ENCODE results near the gene CFAP157.

The CFAP157 gene

DNA sequence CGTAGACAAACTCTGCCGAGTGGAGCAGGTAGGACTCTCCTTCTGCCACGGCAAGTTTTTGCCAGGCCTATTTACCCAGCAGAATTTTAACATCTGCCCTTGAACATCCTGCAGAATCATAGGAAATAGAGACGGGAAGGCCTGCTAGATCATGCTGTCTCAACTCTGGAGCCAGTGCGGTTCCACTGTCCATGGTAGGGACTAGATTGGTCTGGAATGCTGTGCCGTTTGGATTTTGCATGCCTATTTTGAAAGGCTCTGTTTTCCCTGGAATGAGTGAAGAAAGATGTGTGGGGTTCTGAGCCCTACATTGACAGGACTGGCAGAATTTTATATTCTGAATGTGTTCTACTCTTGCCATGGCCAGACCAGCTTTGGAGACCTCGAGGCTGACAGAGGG is 33.6 kb upstream of the CFAP157 start:
- Histone ChIP-seq H3K9ac (no peak overlapping the region), H3K27me3 (ENCODE audit: insufficient read depth, low read depth) (no peaks in the 10 kb centered on the region), H3K79me2 (ENCODE audit: insufficient read depth, low read depth) (no peaks in the 10 kb centered on the region), H4K20me1 (ENCODE audit: insufficient read depth) (no peaks in the 10 kb centered on the region), H3K4me2 (no peak overlapping the region), H3K36me3 (ENCODE audit: insufficient read depth) (no peaks in the 10 kb centered on the region), H3K4me3 (IDR thresholded peaks at IDR 0.05; ENCODE audit: insufficient read depth, low read depth, low read length) (no peak overlapping the region), H3K4me1 (ENCODE audit: low read depth, poor library complexity, severe bottlenecking) (no peaks in the 10 kb centered on the region), H3K27ac (no peak overlapping the region), H2AFZ (ENCODE audit: low read depth) (no peak overlapping the region)
- TF ChIP-seq, protein P1, sequence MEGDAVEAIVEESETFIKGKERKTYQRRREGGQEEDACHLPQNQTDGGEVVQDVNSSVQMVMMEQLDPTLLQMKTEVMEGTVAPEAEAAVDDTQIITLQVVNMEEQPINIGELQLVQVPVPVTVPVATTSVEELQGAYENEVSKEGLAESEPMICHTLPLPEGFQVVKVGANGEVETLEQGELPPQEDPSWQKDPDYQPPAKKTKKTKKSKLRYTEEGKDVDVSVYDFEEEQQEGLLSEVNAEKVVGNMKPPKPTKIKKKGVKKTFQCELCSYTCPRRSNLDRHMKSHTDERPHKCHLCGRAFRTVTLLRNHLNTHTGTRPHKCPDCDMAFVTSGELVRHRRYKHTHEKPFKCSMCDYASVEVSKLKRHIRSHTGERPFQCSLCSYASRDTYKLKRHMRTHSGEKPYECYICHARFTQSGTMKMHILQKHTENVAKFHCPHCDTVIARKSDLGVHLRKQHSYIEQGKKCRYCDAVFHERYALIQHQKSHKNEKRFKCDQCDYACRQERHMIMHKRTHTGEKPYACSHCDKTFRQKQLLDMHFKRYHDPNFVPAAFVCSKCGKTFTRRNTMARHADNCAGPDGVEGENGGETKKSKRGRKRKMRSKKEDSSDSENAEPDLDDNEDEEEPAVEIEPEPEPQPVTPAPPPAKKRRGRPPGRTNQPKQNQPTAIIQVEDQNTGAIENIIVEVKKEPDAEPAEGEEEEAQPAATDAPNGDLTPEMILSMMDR (conservative IDR thresholded peaks at IDR 0.05; ENCODE audit: low read depth, low read length) = no peak

- H3K27me3 ChIP-seq (ENCODE audit: insufficient read depth, low read depth) = no peaks in the 10 kb centered on the region
- H2AFZ ChIP-seq (ENCODE audit: low read depth) = no peak overlapping the region
- H3K4me3 ChIP-seq (IDR thresholded peaks at IDR 0.05; ENCODE audit: insufficient read depth, low read depth, low read length) = no peak overlapping the region
- TF ChIP-seq, protein P1 (conservative IDR thresholded peaks at IDR 0.05; ENCODE audit: low read depth, low read length) = no peak
- no peaks in the 10 kb centered on the region for H3K36me3 ChIP-seq (ENCODE audit: insufficient read depth)
- H3K9ac ChIP-seq = no peak overlapping the region
- no peaks in the 10 kb centered on the region for H3K79me2 ChIP-seq (ENCODE audit: insufficient read depth, low read depth)
- H3K27ac ChIP-seq = no peak overlapping the region
- no peaks in the 10 kb centered on the region for H4K20me1 ChIP-seq (ENCODE audit: insufficient read depth)
- H3K4me1 ChIP-seq (ENCODE audit: low read depth, poor library complexity, severe bottlenecking) = no peaks in the 10 kb centered on the region
- no peak overlapping the region for H3K4me2 ChIP-seq
Observed at GRCh38 chr9:127676638-127677037, 30.1 kb upstream of the CFAP157 start.

DNA sequence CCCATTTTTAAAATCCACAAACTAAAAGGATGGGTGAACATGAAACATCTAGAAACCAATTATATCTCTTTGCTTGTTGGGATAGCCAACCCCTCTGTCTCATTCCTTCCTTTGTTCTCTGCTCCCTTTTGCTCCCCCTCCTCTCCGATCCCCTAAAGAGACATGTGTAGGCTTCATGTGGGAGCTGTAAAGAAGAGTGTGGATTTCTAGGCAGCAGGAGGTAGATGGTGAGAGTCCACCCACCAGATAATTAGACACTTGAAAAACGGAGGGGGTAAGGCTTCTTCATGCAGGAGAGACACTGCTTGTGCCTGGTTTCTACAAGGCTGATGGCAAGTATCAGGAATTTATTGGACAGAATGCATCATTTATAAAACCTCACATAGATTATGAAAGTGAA is 27.3 kb upstream of the CFAP157 start:
- H3K79me2 ChIP-seq (ENCODE audit: insufficient read depth, low read depth) = no peaks in the 10 kb centered on the region
- H2AFZ ChIP-seq (ENCODE audit: low read depth) = no peak overlapping the region
- H3K36me3 ChIP-seq (ENCODE audit: insufficient read depth) = no peaks in the 10 kb centered on the region
- H3K4me1 ChIP-seq (ENCODE audit: low read depth, poor library complexity, severe bottlenecking) = no peaks in the 10 kb centered on the region
- H4K20me1 ChIP-seq (ENCODE audit: insufficient read depth) = no peaks in the 10 kb centered on the region
- no peaks in the 10 kb centered on the region for H3K27me3 ChIP-seq (ENCODE audit: insufficient read depth, low read depth)
- H3K4me3 ChIP-seq (IDR thresholded peaks at IDR 0.05; ENCODE audit: insufficient read depth, low read depth, low read length) = no peak overlapping the region
- TF ChIP-seq, protein P1 (conservative IDR thresholded peaks at IDR 0.05; ENCODE audit: low read depth, low read length) = no peak
- H3K4me2 ChIP-seq = no peak overlapping the region
- H3K27ac ChIP-seq = no peak overlapping the region
- no peak overlapping the region for H3K9ac ChIP-seq

GRCh38 chr9:127680226-127680625 is 26.6 kb upstream of the CFAP157 start:
- Histone ChIP-seq H3K27me3 (ENCODE audit: insufficient read depth, low read depth) (no peaks in the 10 kb centered on the region), H2AFZ (ENCODE audit: low read depth) (no peak overlapping the region), H3K27ac (no peak overlapping the region), H4K20me1 (ENCODE audit: insufficient read depth) (no peaks in the 10 kb centered on the region), H3K4me1 (ENCODE audit: low read depth, poor library complexity, severe bottlenecking) (no peaks in the 10 kb centered on the region), H3K36me3 (ENCODE audit: insufficient read depth) (no peaks in the 10 kb centered on the region), H3K79me2 (ENCODE audit: insufficient read depth, low read depth) (no peaks in the 10 kb centered on the region), H3K4me3 (IDR thresholded peaks at IDR 0.05; ENCODE audit: insufficient read depth, low read depth, low read length) (no peak overlapping the region), H3K9ac (no peak overlapping the region), H3K4me2 (no peak overlapping the region)
- TF ChIP-seq, protein P1 (conservative IDR thresholded peaks at IDR 0.05; ENCODE audit: low read depth, low read length) = no peak

Measured in KMS-11 (cell line).